Activated CD4-positive, alpha-beta T cell treated with anti-CD3 and anti-CD28 coated beads, Interleukin-2, amount 10 ng/mL, durations not matched to agents 24 days and 14 days (primary cell): ENCODE data around the gene MEP1B. TPM values are rescaled to one million over a fixed set of nuclear protein-coding genes. Genes with fewer than 3 reads are reported as not detected.

Experiments
- DNase-seq: peaks from one replicate; pipeline ENCODE4 v3.0.0; 2022
- H3K27ac Mint-ChIP-seq: one replicate; pipeline ENCODE4 v1.8.0; 2022; ENCODE audit warnings: mild to moderate bottlenecking, mixed read lengths
- H3K27me3 Mint-ChIP-seq: one replicate; pipeline ENCODE4 v1.8.0; 2022; ENCODE audit warnings: mixed read lengths
- H3K36me3 Mint-ChIP-seq: one replicate; pipeline ENCODE4 v1.8.0; 2022; ENCODE audit warnings: low read depth, mild to moderate bottlenecking, mixed read lengths
- H3K4me1 Mint-ChIP-seq: one replicate; pipeline ENCODE4 v1.8.0; 2021; ENCODE audit warnings: mixed read lengths
- H3K4me3 Mint-ChIP-seq: one replicate; pipeline ENCODE4 v1.8.0; 2022; ENCODE audit warnings: mild to moderate bottlenecking, moderate library complexity, mixed read lengths
- H3K9me3 Mint-ChIP-seq: one replicate; pipeline ENCODE4 v1.8.0; 2021; ENCODE audit warnings: mixed read lengths
- intact Hi-C: fragments of 100-400 bp; cut with micrococcal nuclease; formaldehyde crosslinking; loops from one replicate; pipeline ENCODE4 v1.15.1; 2023
- total RNA-seq: library from RNA; stranded (reverse); gene quantifications from 2 replicates; pipeline ENCODE4 v1.2.3, GENCODE V29; 2022

Gene MEP1B
- total RNA-seq, 1 donor from 2014 or later: not detected

GRCh38 chr18:32238635-32239268, 48.9 kb downstream of the MEP1B start:
- peaks cover 10% of the 10 kb centered on the region for H3K27me3 Mint-ChIP-seq
- H3K9me3 Mint-ChIP-seq: peaks cover 3% of the 10 kb centered on the region
- intact Hi-C loops: no loop called here
- no peaks in the 10 kb centered on the region for H3K4me1 Mint-ChIP-seq
- no peak overlapping the region for H3K4me3 Mint-ChIP-seq
- no peak overlapping the region for H3K27ac Mint-ChIP-seq
- no peaks in the 10 kb centered on the region for H3K36me3 Mint-ChIP-seq
- no peak for DNase-seq

- intact Hi-C loops: no loop called here
- no peak for DNase-seq
- no peaks in the 10 kb centered on the region for H3K9me3 Mint-ChIP-seq
- no peak overlapping the region for H3K27ac Mint-ChIP-seq
- no peaks in the 10 kb centered on the region for H3K36me3 Mint-ChIP-seq
- H3K27me3 Mint-ChIP-seq: peaks cover 12% of the 10 kb centered on the region
- no peak overlapping the region for H3K4me3 Mint-ChIP-seq
- no peaks in the 10 kb centered on the region for H3K4me1 Mint-ChIP-seq
Measured at GRCh38 chr18:32242395-32242794, 52.6 kb downstream of the MEP1B start.

GRCh38 chr18:32243358-32243757, 53.5 kb downstream of the MEP1B start:
- Mint-ChIP-seq H3K36me3 (no peaks in the 10 kb centered on the region), H3K27me3 (peaks cover 20% of the 10 kb centered on the region), H3K9me3 (no peaks in the 10 kb centered on the region), H3K27ac (no peak overlapping the region), H3K4me1 (no peaks in the 10 kb centered on the region), H3K4me3 (no peak overlapping the region)
- intact Hi-C loops: no loop called here
- peak; percentile 35 for DNase-seq

- Mint-ChIP-seq H3K27ac (no peak overlapping the region), H3K27me3 (peaks cover 22% of the 10 kb centered on the region), H3K4me1 (no peaks in the 10 kb centered on the region), H3K9me3 (no peaks in the 10 kb centered on the region), H3K36me3 (no peaks in the 10 kb centered on the region), H3K4me3 (no peak overlapping the region)
- intact Hi-C loops: no loop called here
- peak; percentile 7 for DNase-seq
Measured at GRCh38 chr18:32244881-32245280, 55.0 kb downstream of the MEP1B start.

- Mint-ChIP-seq H3K9me3 (no peaks in the 10 kb centered on the region), H3K27me3 (peaks cover 25% of the 10 kb centered on the region), H3K4me3 (no peak overlapping the region), H3K4me1 (no peaks in the 10 kb centered on the region), H3K27ac (no peak overlapping the region), H3K36me3 (no peaks in the 10 kb centered on the region)
- no peak for DNase-seq
- intact Hi-C loops: no loop called here
Measured at GRCh38 chr18:32249147-32249929, 59.5 kb downstream of the MEP1B start.

GRCh38 chr18:32251466-32251865, 61.6 kb downstream of the MEP1B start:
- H3K27ac Mint-ChIP-seq: no peak overlapping the region
- DNase-seq: no peak
- H3K36me3 Mint-ChIP-seq: no peaks in the 10 kb centered on the region
- intact Hi-C loops: no loop called here
- H3K9me3 Mint-ChIP-seq: no peaks in the 10 kb centered on the region
- peaks cover 27% of the 10 kb centered on the region for H3K27me3 Mint-ChIP-seq
- no peaks in the 10 kb centered on the region for H3K4me1 Mint-ChIP-seq
- H3K4me3 Mint-ChIP-seq: no peak overlapping the region

GRCh38 chr18:32252141-32252860, 62.5 kb downstream of the MEP1B start:
- Mint-ChIP-seq H3K27ac (no peak overlapping the region), H3K27me3 (peaks cover 26% of the 10 kb centered on the region), H3K9me3 (no peaks in the 10 kb centered on the region), H3K4me1 (no peaks in the 10 kb centered on the region), H3K4me3 (no peak overlapping the region), H3K36me3 (no peaks in the 10 kb centered on the region)
- no peak for DNase-seq
- intact Hi-C loops: no loop called here

GRCh38 chr18:32255570-32255969, 65.7 kb downstream of the MEP1B start:
- intact Hi-C loops: no loop called here
- Mint-ChIP-seq H3K9me3 (no peaks in the 10 kb centered on the region), H3K4me3 (no peak overlapping the region), H3K27me3 (peaks cover 11% of the 10 kb centered on the region), H3K36me3 (no peaks in the 10 kb centered on the region), H3K27ac (no peak overlapping the region), H3K4me1 (no peaks in the 10 kb centered on the region)
- no peak for DNase-seq

GRCh38 chr18:32257084-32257785, 67.4 kb downstream of the MEP1B start:
- Mint-ChIP-seq H3K9me3 (no peaks in the 10 kb centered on the region), H3K27ac (no peak overlapping the region), H3K27me3 (peaks cover 6% of the 10 kb centered on the region)

GRCh38 chr18:32258148-32258547, 68.3 kb downstream of the MEP1B start:
- H3K4me3 Mint-ChIP-seq: no peak overlapping the region
- no peaks in the 10 kb centered on the region for H3K36me3 Mint-ChIP-seq
- H3K27ac Mint-ChIP-seq: no peak overlapping the region

More at GRCh38 chr18:32257084-32257785, 67.4 kb downstream of the MEP1B start:
- intact Hi-C loops: no loop called here
- DNase-seq: no peak
- Mint-ChIP-seq H3K4me3 (no peak overlapping the region), H3K36me3 (no peaks in the 10 kb centered on the region), H3K4me1 (no peaks in the 10 kb centered on the region)

GRCh38 chr18:32258558-32259204, 68.8 kb downstream of the MEP1B start:
- peaks cover 6% of the 10 kb centered on the region for H3K27me3 Mint-ChIP-seq
- no peaks in the 10 kb centered on the region for H3K36me3 Mint-ChIP-seq
- no peak overlapping the region for H3K4me3 Mint-ChIP-seq
- H3K27ac Mint-ChIP-seq: no peak overlapping the region
- no peaks in the 10 kb centered on the region for H3K4me1 Mint-ChIP-seq
- intact Hi-C loops: no loop called here
- H3K9me3 Mint-ChIP-seq: no peaks in the 10 kb centered on the region
- DNase-seq: no peak

More at GRCh38 chr18:32258148-32258547, 68.3 kb downstream of the MEP1B start:
- no peaks in the 10 kb centered on the region for H3K4me1 Mint-ChIP-seq
- no peaks in the 10 kb centered on the region for H3K9me3 Mint-ChIP-seq
- DNase-seq: no peak
- intact Hi-C loops: no loop called here
- H3K27me3 Mint-ChIP-seq: peaks cover 6% of the 10 kb centered on the region

- Mint-ChIP-seq H3K27me3 (peaks cover 6% of the 10 kb centered on the region), H3K4me3 (no peak overlapping the region), H3K9me3 (no peaks in the 10 kb centered on the region), H3K4me1 (no peaks in the 10 kb centered on the region), H3K36me3 (no peaks in the 10 kb centered on the region), H3K27ac (no peak overlapping the region)
- intact Hi-C loops: no loop called here
- DNase-seq: no peak
Measured at GRCh38 chr18:32259553-32259952, 69.7 kb downstream of the MEP1B start.

- Mint-ChIP-seq H3K27me3 (peaks cover 8% of the 10 kb centered on the region), H3K27ac (no peak overlapping the region), H3K9me3 (no peaks in the 10 kb centered on the region), H3K4me1 (no peaks in the 10 kb centered on the region), H3K36me3 (no peaks in the 10 kb centered on the region), H3K4me3 (no peak overlapping the region)
- intact Hi-C loops: no loop called here
- DNase-seq: no peak
Measured at GRCh38 chr18:32261003-32261402, 71.2 kb downstream of the MEP1B start.
